Liver (tissue), 9 donors: ENCODE results near the gene PPAN. TPM values are rescaled to one million over a fixed set of nuclear protein-coding genes. Genes with fewer than 3 reads are reported as not detected.
A peak's percentile ranks its signal among the peaks of the same experiment; 100 is the strongest.

ENCODE experiments used
- DNase-seq: peaks from one replicate; pipeline ENCODE4 v3.0.0-alpha.2; 2017; ENCODE audit warnings: low spot score
- H3K27ac ChIP-seq, 2 donors: one replicate each; pipeline ENCODE4 v1.7.0; 2013; ENCODE audit warnings: inconsistent platforms in 2 of 2, low read length in 2 of 2, control low read depth in 1 of 2, low read depth in 1 of 2, mild to moderate bottlenecking in 1 of 2
- H3K27me3 ChIP-seq, 4 donors: one replicate each; pipeline versions ENCODE4 v1.6.1 to v1.7.0; 2013; ENCODE audit warnings: low read length in 3 of 4, inconsistent platforms in 1 of 4, mild to moderate bottlenecking in 1 of 4, moderate library complexity in 1 of 4; ENCODE audit not compliant: control insufficient read depth in 4 of 4, insufficient read depth in 4 of 4
- H3K36me3 ChIP-seq, 4 donors: one replicate each; pipeline versions ENCODE4 v1.6.1 to v1.7.0; 2013; ENCODE audit warnings: low read length in 3 of 4, mild to moderate bottlenecking in 3 of 4, low read depth in 1 of 4, moderate library complexity in 1 of 4; ENCODE audit not compliant: control insufficient read depth in 4 of 4, insufficient read depth in 3 of 4
- H3K4me1 ChIP-seq, 4 donors: one replicate each; pipeline versions ENCODE4 v1.6.1 to v1.7.0; 2013; ENCODE audit warnings: low read length in 3 of 4, mild to moderate bottlenecking in 3 of 4, moderate library complexity in 1 of 4; ENCODE audit not compliant: control insufficient read depth in 4 of 4, insufficient read depth in 4 of 4
- H3K4me3 ChIP-seq, 3 donors: one replicate each; pipeline versions ENCODE4 v1.6.1 to v1.7.0; 2013; ENCODE audit warnings: low read length in 3 of 3, control low read depth in 1 of 3, low read depth in 1 of 3, mild to moderate bottlenecking in 1 of 3
- H3K9ac ChIP-seq, 2 donors: one replicate each; pipeline ENCODE4 v1.7.0; 2013; ENCODE audit warnings: low read length in 2 of 2, mild to moderate bottlenecking in 2 of 2, moderate library complexity in 2 of 2, control low read depth in 1 of 2, low read depth in 1 of 2
- H3K9me3 ChIP-seq, 4 donors: one replicate each; pipeline versions ENCODE4 v1.6.1 to v1.7.0; 2013; ENCODE audit warnings: low read length in 3 of 4; ENCODE audit not compliant: control insufficient read depth in 4 of 4
- EGR1 ChIP-seq, 2 donors: IDR thresholded peaks; 2 replicates each; pipeline ENCODE4 v1.6.1; 2016 to 2018; ENCODE audit warnings: antibody characterized with exemption in 2 of 2, low read depth in 2 of 2
- FOXA1 ChIP-seq: IDR thresholded peaks from 2 replicates; pipeline ENCODE4 v1.6.1; 2016; ENCODE audit warnings: antibody characterized with exemption
- FOXA2 ChIP-seq: IDR thresholded peaks from 2 replicates; pipeline ENCODE4 v1.6.1; 2016; ENCODE audit warnings: antibody characterized with exemption
- GABPA ChIP-seq, 2 donors: IDR thresholded peaks in 1 of 2; conservative IDR thresholded peaks in 1 of 2; 2 replicates each; pipeline ENCODE4 v1.6.1; 2016; ENCODE audit warnings: antibody characterized with exemption in 2 of 2, mild to moderate bottlenecking in 1 of 2, moderate library complexity in 1 of 2
- HNF4A ChIP-seq, 2 donors: conservative IDR thresholded peaks; 2 replicates each; pipeline ENCODE4 v1.6.1; 2016; ENCODE audit warnings: antibody characterized with exemption in 2 of 2, mild to moderate bottlenecking in 2 of 2
- HNF4G ChIP-seq: IDR thresholded peaks from 2 replicates; pipeline ENCODE4 v1.6.1; 2016; ENCODE audit warnings: antibody characterized with exemption
- JUND ChIP-seq, 2 donors: IDR thresholded peaks; 2 replicates each; pipeline ENCODE4 v1.6.1; 2016; ENCODE audit warnings: antibody characterized with exemption in 2 of 2
- NR2F2 ChIP-seq: IDR thresholded peaks from 2 replicates; pipeline ENCODE4 v1.6.1; 2016; ENCODE audit warnings: antibody characterized with exemption
- RAD21 ChIP-seq, 2 donors: IDR thresholded peaks; 2 replicates each; pipeline ENCODE4 v1.6.1; 2016; ENCODE audit warnings: antibody characterized with exemption in 2 of 2, mild to moderate bottlenecking in 2 of 2
- RXRA ChIP-seq, 2 donors: IDR thresholded peaks; 2 replicates each; pipeline ENCODE4 v1.6.1; 2017 to 2018; ENCODE audit warnings: antibody characterized with exemption in 2 of 2, mild to moderate bottlenecking in 1 of 2
- SP1 ChIP-seq: IDR thresholded peaks from 2 replicates; pipeline ENCODE4 v1.6.1; 2018; ENCODE audit warnings: antibody characterized with exemption, mild to moderate bottlenecking
- TAF1 ChIP-seq: conservative IDR thresholded peaks from 2 replicates; pipeline ENCODE4 v1.6.1; 2016; ENCODE audit warnings: antibody characterized with exemption, mild to moderate bottlenecking
- YY1 ChIP-seq: IDR thresholded peaks from 2 replicates; pipeline ENCODE4 v1.6.1; 2016; ENCODE audit warnings: antibody characterized with exemption, mild to moderate bottlenecking
- WGBS: extraction: QIAGEN DNeasy Blood & Tissue Kit; methylation state at CpG from one replicate; pipeline ENCODE4 v1.1.7; 2013; 5-methylcytosine and 5-hydroxymethylcytosine counted together
- polyA plus RNA-seq, 2 donors: library from polyadenylated mRNA; stranded (reverse) in 1 of 2; unstranded in 1 of 2; fragments of 200-250 nt in 1 of 2; fragments of >200 nt in 1 of 2; fragmentation: Nextera tagmentation in 1 of 2; extraction: Ambion mirVana in 1 of 2; gene quantifications; one replicate each; pipeline versions ENCODE4 v1.2.1 to v1.2.3, GENCODE V29; 2013 to 2015
- total RNA-seq, 2 donors: library from RNA; depleted of rRNA; stranded (reverse); fragments of >200 nt; gene quantifications; one replicate each; pipeline ENCODE4 v1.2.3, GENCODE V29; 2014
- TF ChIP-seq, protein P1 (sequence below): fragments of 150-350 bp; IDR thresholded peaks from 2 replicates; pipeline ENCODE4 v1.5.1; 2017; ENCODE audit warnings: improper control_type of control experiment, low read depth, low read length; ENCODE audit not compliant: missing input control
- TF ChIP-seq, protein P2 (sequence below): IDR thresholded peaks from 2 replicates; pipeline ENCODE4 v1.6.1; 2016; ENCODE audit warnings: antibody characterized with exemption
- TF ChIP-seq, protein P3 (sequence below): IDR thresholded peaks from 2 replicates; pipeline ENCODE4 v1.6.1; 2016; ENCODE audit warnings: antibody characterized with exemption
- TF ChIP-seq, protein P4 (sequence below): IDR thresholded peaks from 2 replicates; pipeline ENCODE4 v1.6.1; 2016; ENCODE audit warnings: antibody characterized with exemption
- TF ChIP-seq, protein P5 (sequence below): IDR thresholded peaks from 2 replicates; pipeline ENCODE4 v1.6.1; 2016; ENCODE audit warnings: antibody characterized with exemption, mild to moderate bottlenecking
- donor health status: healthy.
- donor health status: healthy.
- donor health status: healthy.
- donor health status: healthy.
- donor health status: healthy.

PPAN gene
- total and polyA plus RNA-seq, 4 donors = 10.1 to 20.7 (median 14.2) TPM

DNA sequence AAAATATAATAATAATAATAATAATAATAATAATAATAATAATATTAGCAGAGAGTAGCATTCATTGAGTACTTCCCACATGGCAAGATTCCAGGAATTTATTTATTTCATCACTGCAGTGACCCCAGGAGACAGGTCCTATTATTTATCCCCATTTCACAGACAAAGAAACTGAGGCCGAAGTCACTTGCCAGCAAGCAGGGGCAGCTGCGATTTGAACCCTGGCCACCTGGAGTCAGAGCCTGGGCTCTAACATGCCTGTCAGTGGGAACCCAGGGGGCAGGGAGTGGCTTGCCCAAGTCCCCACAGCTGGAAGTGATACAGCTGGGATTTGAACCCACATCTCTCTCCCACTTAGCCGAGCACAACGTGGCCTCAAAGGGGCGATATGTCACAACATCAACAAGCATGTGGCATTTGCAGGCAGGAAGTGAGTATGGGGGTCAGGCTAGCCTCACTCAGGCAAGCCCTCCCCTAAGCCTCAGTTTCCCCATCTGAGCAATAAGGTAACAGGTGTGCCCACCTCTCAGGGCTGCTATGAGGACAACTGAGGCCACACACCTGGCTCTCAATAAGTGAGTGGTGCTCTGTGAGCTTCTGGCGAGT lies 17.1 kb upstream of the PPAN start (continued):
- TF ChIP-seq, protein P1, sequence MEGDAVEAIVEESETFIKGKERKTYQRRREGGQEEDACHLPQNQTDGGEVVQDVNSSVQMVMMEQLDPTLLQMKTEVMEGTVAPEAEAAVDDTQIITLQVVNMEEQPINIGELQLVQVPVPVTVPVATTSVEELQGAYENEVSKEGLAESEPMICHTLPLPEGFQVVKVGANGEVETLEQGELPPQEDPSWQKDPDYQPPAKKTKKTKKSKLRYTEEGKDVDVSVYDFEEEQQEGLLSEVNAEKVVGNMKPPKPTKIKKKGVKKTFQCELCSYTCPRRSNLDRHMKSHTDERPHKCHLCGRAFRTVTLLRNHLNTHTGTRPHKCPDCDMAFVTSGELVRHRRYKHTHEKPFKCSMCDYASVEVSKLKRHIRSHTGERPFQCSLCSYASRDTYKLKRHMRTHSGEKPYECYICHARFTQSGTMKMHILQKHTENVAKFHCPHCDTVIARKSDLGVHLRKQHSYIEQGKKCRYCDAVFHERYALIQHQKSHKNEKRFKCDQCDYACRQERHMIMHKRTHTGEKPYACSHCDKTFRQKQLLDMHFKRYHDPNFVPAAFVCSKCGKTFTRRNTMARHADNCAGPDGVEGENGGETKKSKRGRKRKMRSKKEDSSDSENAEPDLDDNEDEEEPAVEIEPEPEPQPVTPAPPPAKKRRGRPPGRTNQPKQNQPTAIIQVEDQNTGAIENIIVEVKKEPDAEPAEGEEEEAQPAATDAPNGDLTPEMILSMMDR = no peak
- TF ChIP-seq SP1 (no peak), RAD21 (IDR thresholded peaks at IDR 0.05) (no peak), EGR1 (IDR thresholded peaks at IDR 0.05; ENCODE audit: low read depth in 2 of 2) (no peak), TAF1 (no peak)

DNA sequence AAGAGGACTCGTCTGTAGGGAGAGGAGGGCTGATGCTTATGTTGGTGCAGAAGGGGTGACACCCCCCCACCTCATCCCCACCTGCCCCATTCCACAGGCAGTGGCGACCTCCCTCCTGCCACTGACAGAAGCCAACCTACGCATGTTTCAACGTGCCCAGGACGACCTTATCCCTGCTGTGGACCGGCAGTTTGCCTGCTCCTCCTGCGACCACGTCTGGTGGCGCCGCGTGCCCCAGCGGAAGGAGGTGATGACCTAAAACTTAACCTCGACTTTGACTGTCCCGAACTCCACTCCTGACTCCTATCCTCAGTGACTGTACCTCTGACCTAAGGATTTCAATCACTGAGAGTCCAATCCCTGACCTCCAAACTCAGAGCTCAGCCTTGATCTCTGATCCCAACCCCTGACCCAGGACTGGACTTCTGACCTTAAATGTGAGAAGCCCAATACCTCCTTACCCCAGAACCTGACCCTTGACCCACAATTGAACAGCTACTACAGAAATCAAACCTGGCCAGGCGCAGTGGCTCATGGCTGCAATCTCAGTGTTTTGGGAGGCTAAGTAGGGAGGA lies 16.3 kb upstream of the PPAN start:
- Histone ChIP-seq H3K9ac (no peak overlapping the region), H3K4me3 (peak overlapping the region in 1 of 3 donors; percentile 4), H3K27me3 (no peaks in the 10 kb centered on the region), H3K36me3 (peaks cover 14 to 33% (median 25%) of the 10 kb centered on the region in 4 donors), H3K9me3 (no peaks in the 10 kb centered on the region), H3K4me1 (peaks cover 19 to 66% (median 50%) of the 10 kb centered on the region in 4 donors), H3K27ac (peak overlapping the region; percentile 51 to 82)
- TF ChIP-seq, protein P1 = no peak
- TF ChIP-seq, protein P2, sequence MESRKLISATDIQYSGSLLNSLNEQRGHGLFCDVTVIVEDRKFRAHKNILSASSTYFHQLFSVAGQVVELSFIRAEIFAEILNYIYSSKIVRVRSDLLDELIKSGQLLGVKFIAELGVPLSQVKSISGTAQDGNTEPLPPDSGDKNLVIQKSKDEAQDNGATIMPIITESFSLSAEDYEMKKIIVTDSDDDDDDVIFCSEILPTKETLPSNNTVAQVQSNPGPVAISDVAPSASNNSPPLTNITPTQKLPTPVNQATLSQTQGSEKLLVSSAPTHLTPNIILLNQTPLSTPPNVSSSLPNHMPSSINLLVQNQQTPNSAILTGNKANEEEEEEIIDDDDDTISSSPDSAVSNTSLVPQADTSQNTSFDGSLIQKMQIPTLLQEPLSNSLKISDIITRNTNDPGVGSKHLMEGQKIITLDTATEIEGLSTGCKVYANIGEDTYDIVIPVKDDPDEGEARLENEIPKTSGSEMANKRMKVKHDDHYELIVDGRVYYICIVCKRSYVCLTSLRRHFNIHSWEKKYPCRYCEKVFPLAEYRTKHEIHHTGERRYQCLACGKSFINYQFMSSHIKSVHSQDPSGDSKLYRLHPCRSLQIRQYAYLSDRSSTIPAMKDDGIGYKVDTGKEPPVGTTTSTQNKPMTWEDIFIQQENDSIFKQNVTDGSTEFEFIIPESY = peak; percentile 32
- TF ChIP-seq, protein P3, sequence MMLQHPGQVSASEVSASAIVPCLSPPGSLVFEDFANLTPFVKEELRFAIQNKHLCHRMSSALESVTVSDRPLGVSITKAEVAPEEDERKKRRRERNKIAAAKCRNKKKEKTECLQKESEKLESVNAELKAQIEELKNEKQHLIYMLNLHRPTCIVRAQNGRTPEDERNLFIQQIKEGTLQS = no peak
- peak; percentile 96 for TF ChIP-seq HNF4G
- peak; percentile 83 for TF ChIP-seq SP1
- no peak for TF ChIP-seq EGR1 (IDR thresholded peaks at IDR 0.05; ENCODE audit: low read depth in 2 of 2)
- TF ChIP-seq, protein P4, sequence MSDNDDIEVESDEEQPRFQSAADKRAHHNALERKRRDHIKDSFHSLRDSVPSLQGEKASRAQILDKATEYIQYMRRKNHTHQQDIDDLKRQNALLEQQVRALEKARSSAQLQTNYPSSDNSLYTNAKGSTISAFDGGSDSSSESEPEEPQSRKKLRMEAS = peak; percentile 69
- TF ChIP-seq JUND (IDR thresholded peaks at IDR 0.05) = peak; percentile 18 to 61
- TF ChIP-seq FOXA2 = no peak
- TF ChIP-seq GABPA (IDR thresholded peaks at IDR 0.05 in 1 of 2, conservative IDR thresholded peaks at IDR 0.05 in 1 of 2) = peak in 1 of 2 donors; percentile 29
- no peak for TF ChIP-seq YY1
- TF ChIP-seq, protein P5, sequence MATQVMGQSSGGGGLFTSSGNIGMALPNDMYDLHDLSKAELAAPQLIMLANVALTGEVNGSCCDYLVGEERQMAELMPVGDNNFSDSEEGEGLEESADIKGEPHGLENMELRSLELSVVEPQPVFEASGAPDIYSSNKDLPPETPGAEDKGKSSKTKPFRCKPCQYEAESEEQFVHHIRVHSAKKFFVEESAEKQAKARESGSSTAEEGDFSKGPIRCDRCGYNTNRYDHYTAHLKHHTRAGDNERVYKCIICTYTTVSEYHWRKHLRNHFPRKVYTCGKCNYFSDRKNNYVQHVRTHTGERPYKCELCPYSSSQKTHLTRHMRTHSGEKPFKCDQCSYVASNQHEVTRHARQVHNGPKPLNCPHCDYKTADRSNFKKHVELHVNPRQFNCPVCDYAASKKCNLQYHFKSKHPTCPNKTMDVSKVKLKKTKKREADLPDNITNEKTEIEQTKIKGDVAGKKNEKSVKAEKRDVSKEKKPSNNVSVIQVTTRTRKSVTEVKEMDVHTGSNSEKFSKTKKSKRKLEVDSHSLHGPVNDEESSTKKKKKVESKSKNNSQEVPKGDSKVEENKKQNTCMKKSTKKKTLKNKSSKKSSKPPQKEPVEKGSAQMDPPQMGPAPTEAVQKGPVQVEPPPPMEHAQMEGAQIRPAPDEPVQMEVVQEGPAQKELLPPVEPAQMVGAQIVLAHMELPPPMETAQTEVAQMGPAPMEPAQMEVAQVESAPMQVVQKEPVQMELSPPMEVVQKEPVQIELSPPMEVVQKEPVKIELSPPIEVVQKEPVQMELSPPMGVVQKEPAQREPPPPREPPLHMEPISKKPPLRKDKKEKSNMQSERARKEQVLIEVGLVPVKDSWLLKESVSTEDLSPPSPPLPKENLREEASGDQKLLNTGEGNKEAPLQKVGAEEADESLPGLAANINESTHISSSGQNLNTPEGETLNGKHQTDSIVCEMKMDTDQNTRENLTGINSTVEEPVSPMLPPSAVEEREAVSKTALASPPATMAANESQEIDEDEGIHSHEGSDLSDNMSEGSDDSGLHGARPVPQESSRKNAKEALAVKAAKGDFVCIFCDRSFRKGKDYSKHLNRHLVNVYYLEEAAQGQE = no peak
- TF ChIP-seq RAD21 (IDR thresholded peaks at IDR 0.05) = peak in 1 of 2 donors; percentile 20
- TF ChIP-seq FOXA1 = no peak
- peak; percentile 96 to 97 for TF ChIP-seq RXRA (IDR thresholded peaks at IDR 0.05)
- no peak for TF ChIP-seq TAF1
- TF ChIP-seq NR2F2 = peak; percentile 100
- peak; percentile 98 to 99 for TF ChIP-seq HNF4A (conservative IDR thresholded peaks at IDR 0.05)
- no peak for DNase-seq
- 47% methylated on average over 15 of the region's 15 CpGs for WGBS
